Vagina (tissue), 2 donors: ENCODE data around the gene MTIF2.
"Not testable (repeated sequence)": the region's sequence is repeated elsewhere in the genome, so short reads cannot be mapped to it uniquely, and the experiment has no call there.

Experiments used
- POLR2A ChIP-seq, 2 donors: fragments of 450-650 bp; IDR thresholded peaks; one replicate each; pipeline ENCODE4 v1.6.1; 2017; ENCODE audit warnings: antibody characterized with exemption in 2 of 2, mild to moderate bottlenecking in 2 of 2, moderate library complexity in 2 of 2
- POLR2AphosphoS5 ChIP-seq, 2 donors: sonication (generic); formaldehyde crosslinking; IDR thresholded peaks; one replicate each; pipeline ENCODE4 v1.9.0; 2017; ENCODE audit warnings: antibody characterized with exemption in 2 of 2, mild to moderate bottlenecking in 2 of 2, low read depth in 1 of 2; ENCODE audit not compliant: insufficient read depth in 1 of 2
- TF ChIP-seq, protein P1 (sequence below), 3 experiments: fragments of 450-650 bp in 2 of 3; fragments of 200-600 bp in 1 of 3; sonication (generic) in 1 of 3; IDR thresholded peaks; one replicate each; pipeline ENCODE4 v1.5.1; 2017 to 2019; ENCODE audit warnings: antibody characterized with exemption in 3 of 3, mild to moderate bottlenecking in 2 of 3, moderate library complexity in 2 of 3

DNA sequence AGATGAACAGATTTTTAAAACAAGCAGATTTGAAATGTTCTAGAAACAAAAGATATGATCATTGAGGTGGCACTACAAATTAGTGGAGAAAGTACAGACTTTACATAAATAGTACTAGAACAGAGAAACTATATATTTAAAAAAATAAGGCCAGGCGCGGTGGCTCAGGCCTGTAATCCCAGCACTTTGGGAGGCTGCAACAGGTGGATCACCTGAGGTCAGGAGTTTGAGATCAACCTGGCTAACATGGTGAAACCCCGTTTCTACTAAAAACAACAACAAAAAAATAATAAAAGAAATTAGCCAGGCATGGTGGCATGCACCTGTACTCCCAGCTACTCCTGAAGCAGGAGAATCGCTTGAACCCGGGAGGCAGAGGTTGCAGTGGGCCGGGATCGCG, 82.2 kb downstream of the MTIF2 start:
- TF ChIP-seq, protein P1, sequence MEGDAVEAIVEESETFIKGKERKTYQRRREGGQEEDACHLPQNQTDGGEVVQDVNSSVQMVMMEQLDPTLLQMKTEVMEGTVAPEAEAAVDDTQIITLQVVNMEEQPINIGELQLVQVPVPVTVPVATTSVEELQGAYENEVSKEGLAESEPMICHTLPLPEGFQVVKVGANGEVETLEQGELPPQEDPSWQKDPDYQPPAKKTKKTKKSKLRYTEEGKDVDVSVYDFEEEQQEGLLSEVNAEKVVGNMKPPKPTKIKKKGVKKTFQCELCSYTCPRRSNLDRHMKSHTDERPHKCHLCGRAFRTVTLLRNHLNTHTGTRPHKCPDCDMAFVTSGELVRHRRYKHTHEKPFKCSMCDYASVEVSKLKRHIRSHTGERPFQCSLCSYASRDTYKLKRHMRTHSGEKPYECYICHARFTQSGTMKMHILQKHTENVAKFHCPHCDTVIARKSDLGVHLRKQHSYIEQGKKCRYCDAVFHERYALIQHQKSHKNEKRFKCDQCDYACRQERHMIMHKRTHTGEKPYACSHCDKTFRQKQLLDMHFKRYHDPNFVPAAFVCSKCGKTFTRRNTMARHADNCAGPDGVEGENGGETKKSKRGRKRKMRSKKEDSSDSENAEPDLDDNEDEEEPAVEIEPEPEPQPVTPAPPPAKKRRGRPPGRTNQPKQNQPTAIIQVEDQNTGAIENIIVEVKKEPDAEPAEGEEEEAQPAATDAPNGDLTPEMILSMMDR (IDR thresholded peaks at IDR 0.05): not testable (repeated sequence)
- TF ChIP-seq POLR2A (IDR thresholded peaks at IDR 0.05); POLR2AphosphoS5 (IDR thresholded peaks at IDR 0.05; ENCODE audit: insufficient read depth in 1 of 2, low read depth in 1 of 2): not testable (repeated sequence)
